H1 (cell line): Measurements from ENCODE around the gene MTHFD1. TPM values are rescaled to one million over a fixed set of nuclear protein-coding genes. Genes with fewer than 3 reads are reported as not detected.

Experiments used
- BRCA1 ChIP-seq: IDR thresholded peaks from 2 replicates; pipeline ENCODE4 v1.6.1; 2012; ENCODE audit warnings: low read depth, low read length, improper control_type of control experiment
- CBX5 ChIP-seq: fragments of 300-800, 300-1000 bp; sonication (generic); IDR thresholded peaks from 2 replicates; pipeline ENCODE4 v1.7.1; 2016; ENCODE audit warnings: antibody characterized with exemption, low read length, low read depth
- CHD1 ChIP-seq: IDR thresholded peaks from 2 replicates; pipeline ENCODE4 v1.6.1; 2012; ENCODE audit warnings: low read depth, low read length, improper control_type of control experiment
- CTBP2 ChIP-seq: IDR thresholded peaks from 2 replicates; pipeline ENCODE4 v1.7.0; 2011; ENCODE audit warnings: borderline replicate concordance, mild to moderate bottlenecking, moderate library complexity, mixed read lengths, low read length; ENCODE audit not compliant: insufficient read depth, insufficient read length
- KDM4A ChIP-seq: IDR thresholded peaks from one replicate; pipeline ENCODE4 v1.7.1; 2012; ENCODE audit warnings: low read depth, mild to moderate bottlenecking, moderate library complexity, low read length, inconsistent platforms; ENCODE audit not compliant: severe bottlenecking
- KDM5A ChIP-seq: fragments of 200-600 bp; IDR thresholded peaks from 2 replicates; pipeline ENCODE4 v1.7.1; 2012; ENCODE audit warnings: mild to moderate bottlenecking, low read length, inconsistent platforms, mixed read lengths
- RFX5 ChIP-seq: IDR thresholded peaks from 2 replicates; pipeline ENCODE4 v1.6.1; 2011; ENCODE audit warnings: low read depth, low read length, improper control_type of control experiment, borderline replicate concordance
- RXRA ChIP-seq: IDR thresholded peaks from 2 replicates; pipeline ENCODE4 v1.6.1; 2011; ENCODE audit warnings: low read depth, mild to moderate bottlenecking, low read length, moderate library complexity; ENCODE audit not compliant: insufficient read depth
- SAP30 ChIP-seq: fragments of 300-600 bp; sonication (generic); IDR thresholded peaks from 2 replicates; pipeline ENCODE4 v1.7.1; 2012; ENCODE audit warnings: low read length, moderate library complexity, mild to moderate bottlenecking, inconsistent platforms; ENCODE audit not compliant: insufficient read depth, insufficient replicate concordance
- SIX5 ChIP-seq: IDR thresholded peaks from 2 replicates; pipeline ENCODE4 v1.6.1; 2011; ENCODE audit warnings: mild to moderate bottlenecking, low read depth, low read length
- SRF ChIP-seq: IDR thresholded peaks from 2 replicates; pipeline ENCODE4 v1.6.1; 2011; ENCODE audit warnings: mild to moderate bottlenecking, low read depth, low read length, moderate library complexity
- polyA plus RNA-seq, 7 experiments: library from polyadenylated mRNA; depleted of rRNA in 3 of 7; stranded (reverse) in 5 of 7; unstranded in 2 of 7; fragments of >200 nt in 5 of 7; fragments of 200-250 nt in 2 of 7; gene quantifications; 1 replicate in 5 of 7; 2 replicates in 1 of 7; 4 replicates in 1 of 7; pipeline versions ENCODE4 v1.2.1 to v1.2.3, GENCODE V29; 2011 to 2013; ENCODE audit warnings: missing spikeins in 2 of 7, mixed read lengths in 2 of 7
- total RNA-seq: library from RNA; stranded (reverse); fragmentation: NEBNext Ultra II Directional; extraction: Animal tissue kit (Norgen Biotek cat#: 25700); gene quantifications from 2 replicates; pipeline ENCODE4 v1.2.1, GENCODE V29; 2021

Gene MTHFD1
- total and polyA plus RNA-seq, 2 of the 8 experiments (the other 6 are each of a cell fraction or from before 2014, with no cell fraction given): 79.7 to 332 TPM

DNA sequence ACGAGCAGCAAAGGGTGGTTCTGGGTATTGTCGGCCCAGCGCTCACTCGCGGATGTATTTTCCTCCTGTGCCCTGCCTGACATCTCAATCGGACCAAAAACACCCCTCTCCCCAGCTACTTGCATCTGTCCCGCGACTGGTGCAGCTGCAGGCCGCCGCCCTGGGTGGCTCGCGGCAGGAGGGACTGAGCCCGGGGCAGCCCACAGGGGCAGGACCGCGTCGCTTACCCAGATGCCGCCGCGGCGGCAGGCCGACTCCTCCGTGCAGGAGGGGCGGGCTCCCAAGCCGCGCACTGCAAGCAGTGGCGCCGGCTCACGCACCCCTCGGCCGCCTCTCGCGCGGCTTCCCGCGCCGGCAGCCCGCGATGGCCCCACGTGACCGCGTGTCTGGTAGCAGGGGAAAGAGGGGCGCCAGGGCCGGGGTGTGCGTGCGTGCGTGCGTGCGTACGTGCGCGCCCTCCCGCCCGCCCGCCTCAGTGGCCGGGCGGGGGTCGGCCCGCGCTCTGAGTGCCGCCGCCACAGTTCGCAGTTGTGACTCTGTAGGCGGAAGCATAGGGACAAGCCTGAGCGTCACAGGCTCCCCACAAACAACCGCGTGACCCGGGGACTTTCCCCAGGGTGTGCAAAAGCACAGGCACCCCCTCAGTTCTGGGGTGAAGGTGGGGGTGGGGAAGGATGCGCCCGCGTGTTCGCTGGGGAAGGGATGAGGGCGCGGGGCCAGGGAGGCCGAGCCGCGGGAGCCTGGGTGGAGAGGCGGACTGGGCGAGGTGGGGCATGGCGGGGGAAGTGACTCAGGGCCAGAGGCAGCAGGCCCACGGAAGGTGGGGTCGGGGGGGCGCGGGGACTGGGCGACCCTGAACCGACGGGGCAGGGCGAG, 115.5 kb downstream of the MTHFD1 start, which contains the start of gene ZBTB25 (continued):
- TF ChIP-seq KDM5A (no peak), SIX5 (no peak), SRF (no peak), BRCA1 (peak; percentile 74), CBX5 (no peak), KDM4A (peak; percentile 95), RXRA (no peak), RFX5 (no peak), SAP30 (no peak), CTBP2 (no peak), CHD1 (peak; percentile 20; the same call in 1 of the 2 replicates)
